Astrocyte of the spinal cord (primary cell): ENCODE results near the gene CIAPIN1.

Source experiments
- DNase-seq: peaks from one replicate; pipeline ENCODE4 v3.0.0; 2011; ENCODE audit warnings: low read depth, low spot score
- H3K4me3 ChIP-seq: 2 replicates; pipeline ENCODE4 v1.5.1; 2011; ENCODE audit warnings: low read depth, mild to moderate bottlenecking, low read length, moderate library complexity
- CTCF ChIP-seq: IDR thresholded peaks from 2 replicates; pipeline ENCODE4 v1.5.1; 2012; ENCODE audit warnings: low read depth, mild to moderate bottlenecking, low read length, inconsistent platforms
- in situ Hi-C: cut with HindIII; loops from 2 replicates; pipeline ENCODE4 v1.10.0; 2017; ENCODE audit warnings: low sequenced_read_pairs

CIAPIN1 gene

GRCh38 chr16:57427824-57428223 is 19.4 kb downstream of the CIAPIN1 start:
- no peak overlapping the region for H3K4me3 ChIP-seq
- no peak for DNase-seq
- in situ Hi-C loops: no loop called here
- no peak for TF ChIP-seq CTCF

- in situ Hi-C loops: no loop called here
- DNase-seq: no peak
- no peak overlapping the region for H3K4me3 ChIP-seq
- TF ChIP-seq CTCF: no peak
Measured at GRCh38 chr16:57427307-57427706, 19.9 kb downstream of the CIAPIN1 start.

GRCh38 chr16:57426356-57426755 is 20.8 kb downstream of the CIAPIN1 start:
- in situ Hi-C loops: no loop called here
- no peak for DNase-seq
- no peak overlapping the region for H3K4me3 ChIP-seq
- TF ChIP-seq CTCF: no peak

GRCh38 chr16:57424583-57424982 is 22.6 kb downstream of the CIAPIN1 start:
- in situ Hi-C loops: no loop called here
- H3K4me3 ChIP-seq: no peak overlapping the region
- no peak for TF ChIP-seq CTCF
- no peak for DNase-seq

GRCh38 chr16:57423152-57423551 is 24.0 kb downstream of the CIAPIN1 start:
- in situ Hi-C loops: no loop called here
- TF ChIP-seq CTCF: no peak
- no peak for DNase-seq
- no peak overlapping the region for H3K4me3 ChIP-seq

GRCh38 chr16:57422026-57422944 is 24.9 kb downstream of the CIAPIN1 start:
- H3K4me3 ChIP-seq: no peak overlapping the region
- in situ Hi-C loops: no loop called here
- peak; percentile 68 for DNase-seq
- peak; percentile 90 for TF ChIP-seq CTCF
